Endothelial cell of umbilical vein (primary cell): Measurements from ENCODE around the gene JMJD7. TPM values are rescaled to one million over a fixed set of nuclear protein-coding genes. Genes with fewer than 3 reads are reported as not detected.

Experiments used
- BruUV-seq: library from RNA; stranded (reverse); fragments of 400-500 nt; replicated peaks from 2 replicates; lab custom pipeline; 2021; lab: Mats Ljungman, UMichigan
- CTCF ChIA-PET: fragments of 300-600, 350-600 bp; sonication (Branson Sonifier 250); formaldehyde crosslinking; loops from one replicate; lab custom pipeline; 2021; ENCODE audit warnings: antibody characterized with exemption, inconsistent platforms; lab: Charles Lee
- POLR2A ChIA-PET: fragments of 300-600, 350-600 bp; sonication (Branson Sonifier 250); formaldehyde crosslinking; loops from one replicate; lab custom pipeline; 2021; ENCODE audit warnings: antibody characterized with exemption, inconsistent platforms; lab: Charles Lee
- DNase-seq: peaks from one replicate; pipeline ENCODE4 v3.0.0-alpha.2; 2011; ENCODE audit warnings: low read depth, low spot score
- FAIRE-seq: peaks from 2 replicates; lab custom pipeline; 2011; peaks lifted over from hg19 to GRCh38; lab: Jason Lieb, UNC
- H2AFZ ChIP-seq: 2 replicates; pipeline ENCODE4 v1.6.0; 2012; ENCODE audit warnings: low read depth, low read length, control low read depth, inconsistent platforms
- H3K27ac ChIP-seq: 2 replicates; pipeline ENCODE4 v1.5.1; 2011; ENCODE audit warnings: low read depth, mild to moderate bottlenecking, control low read depth, low read length, moderate library complexity; ENCODE audit not compliant: insufficient read depth
- H3K27me3 ChIP-seq, 2 experiments: 2 replicates each; pipeline versions ENCODE4 v1.6.0 to v1.6.1; 2011; ENCODE audit warnings: low read length in 2 of 2, mixed read lengths in 1 of 2; ENCODE audit not compliant: control insufficient read depth in 2 of 2, insufficient read depth in 2 of 2
- H3K36me3 ChIP-seq, 2 experiments: 2 replicates in 1 of 2; 3 replicates in 1 of 2; pipeline ENCODE4 v1.5.1; 2011; ENCODE audit warnings: low read length in 2 of 2, mild to moderate bottlenecking in 1 of 2, moderate library complexity in 1 of 2; ENCODE audit not compliant: control insufficient read depth in 2 of 2, insufficient read depth in 2 of 2; ENCODE audit errors: extremely low read depth in 1 of 2
- H3K4me1 ChIP-seq: 3 replicates; pipeline ENCODE4 v1.5.1; 2011; ENCODE audit warnings: mild to moderate bottlenecking, low read length; ENCODE audit not compliant: control insufficient read depth, insufficient read depth; ENCODE audit errors: extremely low read depth
- H3K4me2 ChIP-seq: 2 replicates; pipeline ENCODE4 v1.6.1; 2011; ENCODE audit warnings: low read length, control low read depth, mixed read lengths; ENCODE audit not compliant: insufficient read depth
- H3K4me3 ChIP-seq, 3 experiments: fragments of 200-600 bp in 1 of 3; sonication (generic), shearing (Covaris generic) in 1 of 3; replicated peaks in 1 of 3; 2 replicates each; pipeline ENCODE4 v1.5.1; 2011 to 2016; ENCODE audit warnings: control low read depth in 3 of 3, low read length in 3 of 3, mild to moderate bottlenecking in 2 of 3, inconsistent platforms in 1 of 3, low read depth in 1 of 3, moderate library complexity in 1 of 3; ENCODE audit not compliant: insufficient read depth in 1 of 3
- H3K79me2 ChIP-seq: 2 replicates; pipeline ENCODE4 v1.6.0; 2012; ENCODE audit warnings: low read length, inconsistent platforms; ENCODE audit not compliant: control insufficient read depth, insufficient read depth
- H3K9ac ChIP-seq: replicated peaks from 2 replicates; pipeline ENCODE3; 2011; ENCODE audit warnings: low read length, control low read depth; ENCODE audit not compliant: insufficient read depth; ENCODE audit errors: extremely low read depth
- H3K9me1 ChIP-seq: replicated peaks from 3 replicates; pipeline ENCODE4 v1.6.0; 2011; ENCODE audit warnings: mild to moderate bottlenecking, low read length; ENCODE audit not compliant: control insufficient read depth, insufficient read depth; ENCODE audit errors: extremely low read depth
- H3K9me3 ChIP-seq: replicated peaks from 2 replicates; pipeline ENCODE4 v1.5.1; 2012; ENCODE audit warnings: low read length, inconsistent platforms; ENCODE audit not compliant: control insufficient read depth, insufficient read depth
- H4K20me1 ChIP-seq: replicated peaks from 2 replicates; pipeline ENCODE3; 2011; ENCODE audit warnings: mild to moderate bottlenecking, low read length; ENCODE audit not compliant: control insufficient read depth, insufficient read depth; ENCODE audit errors: extremely low read depth
- EZH2 ChIP-seq: IDR thresholded peaks from 2 replicates; pipeline ENCODE4 v1.6.1; 2012; ENCODE audit warnings: borderline replicate concordance, low read depth, mild to moderate bottlenecking, moderate library complexity, low read length, inconsistent platforms; ENCODE audit not compliant: severe bottlenecking
- FOS ChIP-seq: IDR thresholded peaks from 2 replicates; pipeline ENCODE4 v1.6.1; 2011; ENCODE audit warnings: mild to moderate bottlenecking, low read length, moderate library complexity, borderline replicate concordance; ENCODE audit not compliant: insufficient read depth
- GATA2 ChIP-seq: IDR thresholded peaks from 2 replicates; pipeline ENCODE4 v1.7.0; 2011; ENCODE audit warnings: low read depth, mild to moderate bottlenecking, moderate library complexity, mixed read lengths, low read length; ENCODE audit not compliant: insufficient read length, insufficient read depth
- JUN ChIP-seq: IDR thresholded peaks from 2 replicates; pipeline ENCODE4 v1.6.1; 2011; ENCODE audit warnings: borderline replicate concordance, low read depth; ENCODE audit not compliant: insufficient read length, insufficient read depth
- MAX ChIP-seq: IDR thresholded peaks from 2 replicates; pipeline ENCODE4 v1.6.1; 2011; ENCODE audit not compliant: insufficient read depth, insufficient read length
- MYC ChIP-seq: IDR thresholded peaks from one replicate; pipeline ENCODE4 v1.6.1; 2011; ENCODE audit warnings: mild to moderate bottlenecking, low read depth, low read length
- POLR2A ChIP-seq: IDR thresholded peaks from 2 replicates; pipeline ENCODE4 v1.6.1; 2012; ENCODE audit warnings: low read depth, mild to moderate bottlenecking, control low read depth, low read length
- POLR2AphosphoS5 ChIP-seq: IDR thresholded peaks from 2 replicates; pipeline ENCODE4 v1.6.1; 2012; ENCODE audit warnings: low read depth, mild to moderate bottlenecking, control low read depth, low read length, moderate library complexity; ENCODE audit not compliant: insufficient read depth
- dilution Hi-C: fragments of 300-500 bp; cut with MboI; formaldehyde crosslinking; loops from one replicate; pipeline ENCODE4 v1.15.0; 2019; ENCODE audit warnings: low sequenced_read_pairs; ENCODE audit not compliant: extremely low pct_ligation_motif_present
- intact Hi-C: fragments of 100-400 bp; cut with micrococcal nuclease; formaldehyde crosslinking; loops from one replicate; pipeline ENCODE4 v1.10.0; 2022
- polyA plus RNA-seq, 4 experiments: library from polyadenylated mRNA; depleted of rRNA in 3 of 4; stranded (reverse) in 3 of 4; unstranded in 1 of 4; fragments of >200 nt; gene quantifications; 2 replicates each; pipeline versions ENCODE4 v1.2.1 to v1.2.3, GENCODE V29; 2011 to 2012; ENCODE audit warnings: missing spikeins in 1 of 4
- total RNA-seq: library from RNA; stranded (reverse); gene quantifications from 2 replicates; pipeline ENCODE4 v1.2.3, GENCODE V29; 2021
- TF ChIP-seq, protein P1 (sequence below), 2 donors: IDR thresholded peaks; 1 replicate in 1 of 2; 2 replicates in 1 of 2; pipeline ENCODE4 v1.5.1; 2011; ENCODE audit warnings: low read length in 2 of 2, mild to moderate bottlenecking in 2 of 2, moderate library complexity in 2 of 2, control low read depth in 1 of 2, inconsistent platforms in 1 of 2, low read depth in 1 of 2; ENCODE audit not compliant: insufficient read depth in 1 of 2; ENCODE audit errors: extremely low read depth in 1 of 2

Gene JMJD7
- total and polyA plus RNA-seq, 2 donors (not counting 3 experiments of a cell fraction or from before 2014, with no cell fraction given), result 7.3 to 11.4 TPM

DNA sequence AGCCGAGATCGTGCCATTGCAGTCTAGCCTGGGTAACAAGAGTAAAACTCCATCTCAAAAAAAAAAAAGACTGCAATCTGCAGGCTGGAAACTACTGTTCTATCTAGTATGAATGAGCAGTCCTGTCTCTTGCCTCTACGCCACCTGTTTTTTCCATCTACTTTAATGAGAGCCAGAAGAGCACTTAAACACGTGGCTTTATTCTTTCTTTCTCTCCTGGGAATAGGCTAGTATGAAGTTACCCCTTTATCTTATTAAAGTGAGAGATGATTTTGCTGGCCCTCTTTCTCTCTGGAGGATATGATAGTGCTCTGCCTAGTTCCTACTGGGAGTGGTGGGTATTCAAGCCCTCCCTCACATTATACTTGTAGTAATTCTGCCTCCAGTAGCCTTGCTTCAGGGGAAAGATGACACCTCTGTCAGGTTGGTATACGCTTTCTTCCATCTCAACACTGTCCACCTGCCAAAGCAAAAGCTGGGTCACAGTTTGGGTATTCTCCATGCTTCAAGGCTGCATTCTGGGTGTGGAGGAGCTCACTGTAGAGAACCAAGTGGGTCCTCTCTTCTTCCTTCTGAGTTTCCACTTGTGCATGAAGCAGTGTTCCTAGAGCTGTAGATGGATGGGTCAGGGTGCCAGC lies 35.8 kb upstream of the JMJD7 start:
- dilution Hi-C loops (no loop called here), intact Hi-C loops (loop anchor here (1.0 kb wide), 2 partner anchors 18 to 19 kb away; partner anchors contain the start of gene MAPKBP1)
- BruUV-seq, result no TSS peak
- DNase-seq (no peak), FAIRE-seq (no peak)
- Histone ChIP-seq H3K27ac (peak overlapping the region; percentile 93), H3K4me3 (no peak overlapping the region), H3K4me1 (peaks cover 65% of the 10 kb centered on the region), H3K9ac (no peak overlapping the region), H2AFZ (no peak overlapping the region), H3K27me3 (no peaks in the 10 kb centered on the region), H3K79me2 (peaks cover 62% of the 10 kb centered on the region), H3K9me3 (no peaks in the 10 kb centered on the region), H3K36me3 (no peaks in the 10 kb centered on the region), H3K4me2 (no peak overlapping the region), H4K20me1 (no peaks in the 10 kb centered on the region), H3K9me1 (no peaks in the 10 kb centered on the region)
- TF ChIP-seq POLR2AphosphoS5 (no peak), MAX (no peak), EZH2 (no peak), GATA2 (no peak), MYC (no peak), POLR2A (no peak), JUN (no peak), FOS (no peak)
- TF ChIP-seq, protein P1, sequence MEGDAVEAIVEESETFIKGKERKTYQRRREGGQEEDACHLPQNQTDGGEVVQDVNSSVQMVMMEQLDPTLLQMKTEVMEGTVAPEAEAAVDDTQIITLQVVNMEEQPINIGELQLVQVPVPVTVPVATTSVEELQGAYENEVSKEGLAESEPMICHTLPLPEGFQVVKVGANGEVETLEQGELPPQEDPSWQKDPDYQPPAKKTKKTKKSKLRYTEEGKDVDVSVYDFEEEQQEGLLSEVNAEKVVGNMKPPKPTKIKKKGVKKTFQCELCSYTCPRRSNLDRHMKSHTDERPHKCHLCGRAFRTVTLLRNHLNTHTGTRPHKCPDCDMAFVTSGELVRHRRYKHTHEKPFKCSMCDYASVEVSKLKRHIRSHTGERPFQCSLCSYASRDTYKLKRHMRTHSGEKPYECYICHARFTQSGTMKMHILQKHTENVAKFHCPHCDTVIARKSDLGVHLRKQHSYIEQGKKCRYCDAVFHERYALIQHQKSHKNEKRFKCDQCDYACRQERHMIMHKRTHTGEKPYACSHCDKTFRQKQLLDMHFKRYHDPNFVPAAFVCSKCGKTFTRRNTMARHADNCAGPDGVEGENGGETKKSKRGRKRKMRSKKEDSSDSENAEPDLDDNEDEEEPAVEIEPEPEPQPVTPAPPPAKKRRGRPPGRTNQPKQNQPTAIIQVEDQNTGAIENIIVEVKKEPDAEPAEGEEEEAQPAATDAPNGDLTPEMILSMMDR (IDR thresholded peaks at IDR 0.05; ENCODE audit: extremely low read depth in 1 of 2, insufficient read depth in 1 of 2, low read depth in 1 of 2, low read length in 2 of 2), result no peak
- ChIA-PET POLR2A (no interaction called here), CTCF (interaction anchor here (0.5 to 10.8 kb wide), 3 partner anchors 16 to 133 kb away, joined by 3 to 219 read pairs (median 6); partner anchors contain the start of gene MAPKBP1)
